ENCODE results near the gene C2CD2. TPM values are rescaled to one million over a fixed set of nuclear protein-coding genes. Genes with fewer than 3 reads are reported as not detected.
A peak's percentile ranks its signal among the peaks of the same experiment; 100 is the strongest.

The C2CD2 gene
- total RNA-seq, 1 donor from 2014 or later = 23.8 TPM

DNA sequence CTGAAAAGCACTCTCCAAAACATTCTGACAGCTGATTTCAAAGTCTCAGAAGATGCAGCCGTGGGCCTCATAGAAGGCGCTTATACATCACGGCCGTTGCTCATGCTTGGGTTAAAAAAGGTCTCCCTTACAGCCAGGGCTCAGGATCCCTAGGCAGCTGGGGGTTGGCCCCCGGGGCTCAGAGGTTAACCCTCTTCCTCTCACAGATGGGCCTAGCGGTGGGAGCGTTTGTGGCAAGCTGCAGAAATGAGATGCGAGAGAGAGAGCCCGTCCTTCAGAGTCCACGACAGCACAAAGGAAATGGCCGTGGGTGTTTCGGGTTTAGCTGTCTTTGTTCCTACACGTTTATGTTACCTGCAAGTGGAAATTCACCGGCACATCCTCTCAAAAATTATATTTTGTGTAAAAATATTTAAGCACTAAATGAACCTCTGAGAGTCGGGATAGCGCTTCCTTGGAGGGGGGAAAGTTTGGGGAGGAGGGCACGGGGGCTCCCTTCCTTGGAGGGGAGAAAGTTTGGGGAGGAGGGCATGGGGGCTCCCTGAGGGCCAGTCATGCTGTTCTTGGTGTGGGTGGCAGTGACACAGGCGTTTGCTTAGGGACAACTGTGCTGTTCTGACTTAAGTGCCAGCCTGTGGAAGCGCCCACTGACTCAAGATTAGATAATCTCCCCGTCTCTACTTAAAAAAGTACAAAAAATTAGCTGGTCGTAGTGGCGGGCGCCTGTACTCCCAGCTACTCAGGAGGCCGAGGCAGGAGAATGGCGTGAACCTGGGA is 54.2 kb downstream of the C2CD2 start:
- H3K4me1 ChIP-seq = no peaks in the 10 kb centered on the region
- no peaks in the 10 kb centered on the region for H3K9me3 ChIP-seq
- no peak overlapping the region for H3K27ac ChIP-seq
- DNase-seq (no peak), ATAC-seq (no peak)
- TF ChIP-seq, protein P1, sequence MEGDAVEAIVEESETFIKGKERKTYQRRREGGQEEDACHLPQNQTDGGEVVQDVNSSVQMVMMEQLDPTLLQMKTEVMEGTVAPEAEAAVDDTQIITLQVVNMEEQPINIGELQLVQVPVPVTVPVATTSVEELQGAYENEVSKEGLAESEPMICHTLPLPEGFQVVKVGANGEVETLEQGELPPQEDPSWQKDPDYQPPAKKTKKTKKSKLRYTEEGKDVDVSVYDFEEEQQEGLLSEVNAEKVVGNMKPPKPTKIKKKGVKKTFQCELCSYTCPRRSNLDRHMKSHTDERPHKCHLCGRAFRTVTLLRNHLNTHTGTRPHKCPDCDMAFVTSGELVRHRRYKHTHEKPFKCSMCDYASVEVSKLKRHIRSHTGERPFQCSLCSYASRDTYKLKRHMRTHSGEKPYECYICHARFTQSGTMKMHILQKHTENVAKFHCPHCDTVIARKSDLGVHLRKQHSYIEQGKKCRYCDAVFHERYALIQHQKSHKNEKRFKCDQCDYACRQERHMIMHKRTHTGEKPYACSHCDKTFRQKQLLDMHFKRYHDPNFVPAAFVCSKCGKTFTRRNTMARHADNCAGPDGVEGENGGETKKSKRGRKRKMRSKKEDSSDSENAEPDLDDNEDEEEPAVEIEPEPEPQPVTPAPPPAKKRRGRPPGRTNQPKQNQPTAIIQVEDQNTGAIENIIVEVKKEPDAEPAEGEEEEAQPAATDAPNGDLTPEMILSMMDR (IDR thresholded peaks at IDR 0.05) = no peak
- peaks cover 67% of the 10 kb centered on the region for H3K36me3 ChIP-seq
- no peak overlapping the region for H3K4me3 ChIP-seq
- intact Hi-C loops (cut with DNase I) = no loop called here
- no peaks in the 10 kb centered on the region for H3K27me3 ChIP-seq (ENCODE audit: low read depth)

DNA sequence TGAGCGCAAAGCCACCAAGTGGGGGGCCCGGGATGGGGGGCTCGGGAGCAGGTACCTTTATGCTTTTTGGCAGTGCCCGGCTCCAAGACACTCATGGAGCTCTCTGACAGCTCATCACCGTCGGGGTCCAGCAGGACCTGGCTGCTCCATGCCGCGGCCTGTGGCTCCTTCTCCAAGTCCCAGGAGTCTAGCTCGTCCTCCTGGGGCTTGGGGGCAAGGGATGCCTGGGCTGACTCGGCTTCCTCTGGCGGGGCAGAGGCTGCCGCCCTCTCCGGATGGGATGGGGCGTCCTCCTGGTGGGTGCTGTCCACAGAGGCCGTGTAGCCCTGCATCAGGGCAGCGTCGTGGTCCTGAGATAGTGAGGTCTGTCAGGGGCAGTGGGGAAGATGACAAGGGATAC is 54.8 kb downstream of the C2CD2 start:
- intact Hi-C loops (cut with DNase I) = no loop called here
- TF ChIP-seq, protein P1 (IDR thresholded peaks at IDR 0.05) = no peak
- DNase-seq = no peak
- no peak for ATAC-seq
- Histone ChIP-seq H3K9me3 (no peaks in the 10 kb centered on the region), H3K27ac (no peak overlapping the region), H3K4me1 (no peaks in the 10 kb centered on the region), H3K27me3 (ENCODE audit: low read depth) (no peaks in the 10 kb centered on the region), H3K4me3 (no peak overlapping the region), H3K36me3 (peaks cover 64% of the 10 kb centered on the region)

DNA sequence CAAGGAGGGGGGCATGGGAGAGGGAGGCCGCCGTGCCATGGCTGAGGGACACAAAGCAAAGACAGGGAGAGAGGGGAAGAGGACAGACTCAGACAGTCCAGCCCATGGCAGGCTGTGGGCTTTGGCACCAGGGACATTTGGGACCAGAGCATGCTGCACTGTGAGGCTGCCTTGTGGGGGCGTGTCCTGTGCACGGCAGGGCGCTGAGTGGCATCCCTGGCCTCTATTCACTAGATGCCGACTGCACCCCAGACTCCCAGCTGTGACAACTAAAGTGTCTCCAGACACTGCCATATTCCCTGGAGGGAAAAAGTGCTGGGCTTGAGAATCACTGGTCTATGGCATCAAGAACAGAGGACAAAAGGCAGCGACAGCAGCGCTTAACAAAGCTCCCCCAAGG is 56.1 kb downstream of the C2CD2 start:
- no peaks in the 10 kb centered on the region for H3K27me3 ChIP-seq (ENCODE audit: low read depth)
- ATAC-seq (no peak), DNase-seq (no peak)
- no peaks in the 10 kb centered on the region for H3K4me1 ChIP-seq
- H3K36me3 ChIP-seq = peaks cover 58% of the 10 kb centered on the region
- H3K4me3 ChIP-seq = no peak overlapping the region
- TF ChIP-seq, protein P1 (IDR thresholded peaks at IDR 0.05) = no peak
- H3K9me3 ChIP-seq = no peaks in the 10 kb centered on the region
- H3K27ac ChIP-seq = no peak overlapping the region
- intact Hi-C loops (cut with DNase I) = no loop called here

DNA sequence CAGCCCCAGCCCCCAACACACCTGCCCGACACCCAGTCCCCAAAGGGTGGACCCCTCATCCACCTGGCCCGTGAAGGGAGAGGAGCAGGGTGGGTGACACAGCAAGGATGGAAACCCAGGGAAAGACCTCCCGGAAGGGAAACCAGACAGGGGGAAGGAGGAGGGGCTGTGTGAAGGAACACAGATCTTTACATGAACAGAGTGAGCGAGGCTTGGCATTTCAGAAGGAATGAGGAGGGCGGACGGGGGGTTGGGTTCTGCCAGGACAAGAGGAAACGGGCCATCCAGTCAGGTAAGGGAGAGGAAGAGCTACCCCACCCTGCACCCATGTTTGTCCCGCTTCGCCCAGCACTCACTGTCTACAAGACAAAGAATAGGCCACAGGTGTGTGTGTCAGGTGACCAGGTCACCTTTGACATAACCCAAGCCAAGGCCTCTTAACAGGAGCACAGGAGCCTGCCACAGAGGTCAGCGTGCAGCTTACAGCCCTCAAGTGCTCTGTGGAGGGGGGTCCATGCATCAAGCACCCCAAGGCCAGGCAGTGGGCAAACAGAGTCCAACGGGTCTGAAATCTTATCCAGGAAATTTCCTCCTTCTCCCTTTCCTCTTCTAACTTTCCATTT is 56.7 kb downstream of the C2CD2 start:
- Histone ChIP-seq H3K4me1 (no peaks in the 10 kb centered on the region), H3K27me3 (ENCODE audit: low read depth) (no peaks in the 10 kb centered on the region), H3K4me3 (no peak overlapping the region), H3K36me3 (peaks cover 53% of the 10 kb centered on the region), H3K9me3 (no peaks in the 10 kb centered on the region), H3K27ac (no peak overlapping the region)
- no peak for ATAC-seq
- DNase-seq = no peak
- TF ChIP-seq, protein P1 (IDR thresholded peaks at IDR 0.05) = no peak
- intact Hi-C loops (cut with DNase I) = no loop called here

DNA sequence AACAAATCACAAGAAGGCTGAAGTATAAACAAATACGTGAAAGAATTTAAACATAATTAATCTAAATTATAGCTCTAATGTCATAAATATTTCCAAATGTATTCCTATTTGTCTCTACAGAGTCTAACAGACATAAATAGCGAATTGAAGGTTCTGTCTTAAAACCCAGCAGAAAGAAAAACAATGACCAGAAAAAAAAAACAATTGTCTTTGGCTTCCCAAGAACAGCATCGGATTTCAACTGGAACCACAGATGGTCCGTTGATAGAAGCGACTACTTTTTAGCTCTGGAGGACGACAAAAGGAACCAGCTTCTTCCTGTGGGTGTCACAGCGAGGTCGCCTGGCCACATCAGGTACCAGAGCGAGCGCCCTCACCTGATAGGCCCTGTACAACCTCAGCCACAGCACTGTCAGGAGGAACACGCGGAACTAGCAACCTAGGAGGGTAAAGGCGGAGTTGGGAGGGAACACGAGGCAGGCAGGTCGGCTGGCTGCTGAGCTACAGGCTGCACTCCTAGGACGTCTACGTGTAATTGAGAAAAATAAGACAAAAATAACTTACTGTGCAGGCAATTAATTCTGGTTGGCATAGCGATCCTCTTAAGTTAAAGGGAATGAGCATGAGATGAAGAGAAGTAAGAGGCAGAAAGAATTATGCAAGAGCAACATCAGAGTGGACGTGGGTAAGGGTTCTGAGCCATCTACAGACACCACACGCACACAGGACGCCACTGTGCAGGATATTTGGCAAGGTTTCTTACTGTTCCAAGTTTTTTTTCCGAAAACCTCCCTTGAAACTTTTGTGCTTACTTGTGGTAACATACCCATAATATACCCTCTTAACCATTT is 58.0 kb downstream of the C2CD2 start:
- H3K27ac ChIP-seq = no peak overlapping the region
- no peaks in the 10 kb centered on the region for H3K9me3 ChIP-seq
- peaks cover 49% of the 10 kb centered on the region for H3K36me3 ChIP-seq
- intact Hi-C loops (cut with DNase I) = no loop called here
- H3K4me3 ChIP-seq = no peak overlapping the region
- peak in 1 of 2 donors; percentile 14 for ATAC-seq
- DNase-seq = no peak
- TF ChIP-seq, protein P1 (IDR thresholded peaks at IDR 0.05) = no peak
- H3K27me3 ChIP-seq (ENCODE audit: low read depth) = no peaks in the 10 kb centered on the region
- no peaks in the 10 kb centered on the region for H3K4me1 ChIP-seq
